ENCODE results near the gene TTC14.

DNA sequence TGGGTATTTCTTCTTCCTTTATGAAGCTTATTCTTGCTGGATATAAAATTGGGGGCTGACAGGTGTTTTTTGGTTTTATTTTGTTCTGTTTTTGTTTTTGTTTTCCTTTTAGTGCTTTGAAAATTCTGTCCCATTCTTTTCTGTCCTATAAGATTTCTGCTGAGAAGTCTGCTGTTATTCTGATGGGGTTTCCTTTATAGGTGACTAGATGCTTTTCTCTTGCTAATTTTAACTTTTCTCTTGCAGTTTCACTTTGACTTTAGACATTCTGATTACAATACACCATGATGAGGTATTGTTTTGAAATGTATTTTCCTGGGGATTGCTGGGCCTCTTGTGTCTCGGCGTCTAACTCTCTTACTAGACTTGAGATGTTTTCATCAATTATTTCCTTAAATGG is 22.8 kb downstream of the TTC14 start:
- no peak for TF ChIP-seq EP300 (IDR thresholded peaks at IDR 0.05)
- no peak for TF ChIP-seq CTCF (IDR thresholded peaks at IDR 0.05)
- TF ChIP-seq POLR2A (IDR thresholded peaks at IDR 0.05; ENCODE audit: low read length), result no peak
- TF ChIP-seq, protein P1, sequence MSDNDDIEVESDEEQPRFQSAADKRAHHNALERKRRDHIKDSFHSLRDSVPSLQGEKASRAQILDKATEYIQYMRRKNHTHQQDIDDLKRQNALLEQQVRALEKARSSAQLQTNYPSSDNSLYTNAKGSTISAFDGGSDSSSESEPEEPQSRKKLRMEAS (IDR thresholded peaks at IDR 0.05), result no peak
- TF ChIP-seq EHF (CRISPR knock-in tag; IDR thresholded peaks at IDR 0.05), result no peak
